Measurements from ENCODE around the gene RBM3. TPM values are rescaled to one million over a fixed set of nuclear protein-coding genes. Genes with fewer than 3 reads are reported as not detected.

RBM3 gene
- total and polyA plus RNA-seq, 2 of the 8 experiments (the other 6 are each of a cell fraction or from before 2014, with no cell fraction given) = 99.6 to 164 TPM

GRCh38 chrX:48579259-48579658 lies 5.0 kb downstream of the RBM3 start:
- Histone ChIP-seq H3K79me2 (ENCODE audit: control insufficient read depth in 1 of 2, insufficient read depth in 2 of 2, low read length in 2 of 2) (peaks cover 0 to 17% of the 10 kb centered on the region in 2 experiments; a peak in 2 of 4 replicates), H2AK5ac (ENCODE audit: low read depth, low read length) (no peak overlapping the region), H3K79me1 (ENCODE audit: low read depth, low read length) (peaks cover 7% of the 10 kb centered on the region), H3K9ac (replicated peaks in 1 of 4; ENCODE audit: extremely low read depth in 1 of 4, low read depth in 3 of 4, low read length in 3 of 4) (no peak overlapping the region), H3K23me2 (ENCODE audit: low read depth, low read length) (peaks cover 4% of the 10 kb centered on the region; the same call in 1 of the 2 replicates), H3K27ac (ENCODE audit: low read depth, low read length) (no peak overlapping the region), H3K27me3 (replicated peaks in 1 of 4; ENCODE audit: control insufficient read depth in 3 of 4, extremely low read depth in 1 of 4, insufficient read depth in 3 of 4, low read length in 3 of 4) (no peaks in the 10 kb centered on the region), H3K4me2 (ENCODE audit: insufficient read depth in 1 of 2, low read depth in 2 of 2, low read length in 2 of 2) (no peak overlapping the region), H2BK120ac (replicated peaks; ENCODE audit: low read depth, low read length) (no peak overlapping the region), H3K56ac (replicated peaks; ENCODE audit: insufficient read length, low read depth, low read length) (no peak overlapping the region), H2BK5ac (ENCODE audit: low read depth, low read length) (no peak overlapping the region), H2BK15ac (ENCODE audit: low read length) (no peak overlapping the region), H3K4ac (replicated peaks; ENCODE audit: insufficient read length, low read depth, low read length) (no peak overlapping the region), H2BK12ac (ENCODE audit: low read depth, low read length) (no peak overlapping the region), H3K4me1 (replicated peaks in 1 of 4; ENCODE audit: control insufficient read depth in 3 of 4, insufficient read depth in 4 of 4, low read length in 3 of 4) (peaks cover 0 to 5% (median 0%) of the 10 kb centered on the region in 4 experiments; a peak in 5 of 7 replicates), H4K5ac (ENCODE audit: insufficient read length, low read depth, low read length) (no peak overlapping the region), H3K23ac (ENCODE audit: insufficient read length) (no peak overlapping the region), H3K9me3 (ENCODE audit: insufficient read depth in 2 of 2, low read depth in 1 of 2, low read length in 1 of 2) (no peaks in the 10 kb centered on the region), H4K20me1 (replicated peaks in 1 of 2; ENCODE audit: control insufficient read depth in 1 of 2, insufficient read depth in 2 of 2, low read length in 2 of 2) (no peaks in the 10 kb centered on the region), H3K36me3 (ENCODE audit: control insufficient read depth in 2 of 4, insufficient read depth in 4 of 4, low read length in 3 of 4) (peaks cover 16 to 39% (median 27%) of the 10 kb centered on the region in 4 experiments), H4K8ac (ENCODE audit: extremely low read depth, insufficient read depth, low read length) (no peak overlapping the region), H3K4me3 (ENCODE audit: extremely low read depth in 1 of 4, insufficient read depth in 2 of 4, low read depth in 3 of 4, low read length in 4 of 4) (no peak overlapping the region), H3K14ac (ENCODE audit: insufficient read length) (no peak overlapping the region), H2BK20ac (ENCODE audit: low read length) (no peak overlapping the region), H4K91ac (replicated peaks; ENCODE audit: insufficient read length, low read length) (no peak overlapping the region), H2AFZ (ENCODE audit: low read length) (no peak overlapping the region), H3K18ac (ENCODE audit: extremely low read depth, low read length) (no peak overlapping the region)
- WGBS, 2 experiments (ENCODE audit: extremely low coverage in 1 of 2, insufficient coverage in 1 of 2, insufficient read length in 1 of 2, insufficient replicate concordance in 2 of 2, low coverage in 1 of 2, low lambda C conversion rate in 2 of 2, missing lambda C conversion rate in 1 of 2) = 93% methylated on average over 3 of the region's 3 CpGs; no CpG with 5 or more reads in 1 of the 2 experiments
- FAIRE-seq (no peak), DNase-seq (ENCODE audit: low read depth in 1 of 2, low spot score in 2 of 2) (no peak)
- TF ChIP-seq JUN (IDR thresholded peaks at IDR 0.05; ENCODE audit: low read depth, low read length) = no peak
- TF ChIP-seq, protein P1, sequence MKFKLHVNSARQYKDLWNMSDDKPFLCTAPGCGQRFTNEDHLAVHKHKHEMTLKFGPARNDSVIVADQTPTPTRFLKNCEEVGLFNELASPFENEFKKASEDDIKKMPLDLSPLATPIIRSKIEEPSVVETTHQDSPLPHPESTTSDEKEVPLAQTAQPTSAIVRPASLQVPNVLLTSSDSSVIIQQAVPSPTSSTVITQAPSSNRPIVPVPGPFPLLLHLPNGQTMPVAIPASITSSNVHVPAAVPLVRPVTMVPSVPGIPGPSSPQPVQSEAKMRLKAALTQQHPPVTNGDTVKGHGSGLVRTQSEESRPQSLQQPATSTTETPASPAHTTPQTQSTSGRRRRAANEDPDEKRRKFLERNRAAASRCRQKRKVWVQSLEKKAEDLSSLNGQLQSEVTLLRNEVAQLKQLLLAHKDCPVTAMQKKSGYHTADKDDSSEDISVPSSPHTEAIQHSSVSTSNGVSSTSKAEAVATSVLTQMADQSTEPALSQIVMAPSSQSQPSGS (IDR thresholded peaks at IDR 0.05; ENCODE audit: low read length) = no peak
- peak; percentile 16 to 68 for TF ChIP-seq POLR2A (IDR thresholded peaks at IDR 0.05; ENCODE audit: control extremely low read depth in 1 of 2, low read depth in 2 of 2, low read length in 2 of 2)
- TF ChIP-seq POLR2AphosphoS5 (IDR thresholded peaks at IDR 0.05; ENCODE audit: low read depth, low read length) = peak; percentile 55; the same call in 1 of the 2 replicates
- POLR2A ChIA-PET (ENCODE audit: partially characterized antibody) = interaction anchor here (0.5 to 2.8 kb wide), 17 partner anchors 10 to 1878 kb away, joined by 3 to 27 read pairs (median 4); partner anchors contain the start of gene WDR13
- CTCF ChIA-PET (ENCODE audit: partially characterized antibody) = no interaction called here
